H1 (cell line): ENCODE data around the gene RBP5. TPM values are rescaled to one million over a fixed set of nuclear protein-coding genes. Genes with fewer than 3 reads are reported as not detected.
A peak's percentile ranks its signal among the peaks of the same experiment; 100 is the strongest.

Source experiments
- CHD2 ChIP-seq: IDR thresholded peaks from 2 replicates; pipeline ENCODE4 v1.6.1; 2012; ENCODE audit warnings: low read length, improper control_type of control experiment
- CTCF ChIP-seq, 3 experiments: IDR thresholded peaks; 1 replicate in 2 of 3; 2 replicates in 1 of 3; pipeline versions ENCODE4 v1.5.1 to v1.6.1; 2011; ENCODE audit warnings: low read length in 3 of 3, mild to moderate bottlenecking in 3 of 3, inconsistent platforms in 2 of 3, low read depth in 1 of 3, moderate library complexity in 1 of 3; ENCODE audit not compliant: insufficient read depth in 1 of 3; ENCODE audit errors: control extremely low read depth in 1 of 3
- polyA plus RNA-seq, 7 experiments: library from polyadenylated mRNA; depleted of rRNA in 3 of 7; stranded (reverse) in 5 of 7; unstranded in 2 of 7; fragments of >200 nt in 5 of 7; fragments of 200-250 nt in 2 of 7; gene quantifications; 1 replicate in 5 of 7; 2 replicates in 1 of 7; 4 replicates in 1 of 7; pipeline versions ENCODE4 v1.2.1 to v1.2.3, GENCODE V29; 2011 to 2013; ENCODE audit warnings: missing spikeins in 2 of 7, mixed read lengths in 2 of 7
- total RNA-seq: library from RNA; stranded (reverse); fragmentation: NEBNext Ultra II Directional; extraction: Animal tissue kit (Norgen Biotek cat#: 25700); gene quantifications from 2 replicates; pipeline ENCODE4 v1.2.1, GENCODE V29; 2021

Gene RBP5
- total and polyA plus RNA-seq, 2 of the 8 experiments (the other 6 are each of a cell fraction or from before 2014, with no cell fraction given) = 1.2 to 1.9 TPM

- peak; percentile 82 to 95 (median 91) for TF ChIP-seq CTCF (IDR thresholded peaks at IDR 0.05; ENCODE audit: control extremely low read depth in 1 of 3, insufficient read depth in 1 of 3, low read depth in 1 of 3, low read length in 3 of 3)
- 0 out of 2 replicates have a peak, but pooled peaks have one; percentile 38 for TF ChIP-seq CHD2
Observed at GRCh38 chr12:7108796-7109571, 19.7 kb downstream of the RBP5 start, which contains the start of gene C1RL (continued).
